Measurements from ENCODE around the gene KLHL24.
"Not testable (repeated sequence)": the region's sequence is repeated elsewhere in the genome, so short reads cannot be mapped to it uniquely, and the experiment has no call there.

Gene KLHL24

GRCh38 chr3:183636221-183637105 is 1.0 kb downstream of the KLHL24 start:
- peak; percentile 93 for DNase-seq

- DNase-seq, result no peak
Measured at GRCh38 chr3:183637106-183637486, 1.7 kb downstream of the KLHL24 start.

GRCh38 chr3:183637633-183638032 is 2.2 kb downstream of the KLHL24 start:
- DNase-seq, result not testable (repeated sequence)

- no peak for DNase-seq
Measured at GRCh38 chr3:183638101-183638852, 2.9 kb downstream of the KLHL24 start.

- not testable (repeated sequence) for DNase-seq
Measured at GRCh38 chr3:183640635-183641034, 5.2 kb downstream of the KLHL24 start.

- no peak for DNase-seq
Measured at GRCh38 chr3:183641882-183642281, 6.5 kb downstream of the KLHL24 start.

- no peak for DNase-seq
Measured at GRCh38 chr3:183644244-183644643, 8.8 kb downstream of the KLHL24 start.

- DNase-seq, result no peak
Measured at GRCh38 chr3:183645254-183645653, 9.8 kb downstream of the KLHL24 start.

GRCh38 chr3:183650554-183650953 is 15.1 kb downstream of the KLHL24 start:
- no peak for DNase-seq

- DNase-seq, result no peak
Measured at GRCh38 chr3:183653209-183654064, 18.0 kb downstream of the KLHL24 start.

- no peak for DNase-seq
Measured at GRCh38 chr3:183654727-183655126, 19.3 kb downstream of the KLHL24 start.

- no peak for DNase-seq
Measured at GRCh38 chr3:183662099-183662498, 26.7 kb downstream of the KLHL24 start.

GRCh38 chr3:183664913-183665381 is 29.5 kb downstream of the KLHL24 start:
- DNase-seq, result peak; percentile 92

GRCh38 chr3:183680061-183680460 is 44.6 kb downstream of the KLHL24 start:
- no peak for DNase-seq

GRCh38 chr3:183687705-183688104 is 52.3 kb downstream of the KLHL24 start:
- DNase-seq, result no peak

GRCh38 chr3:183688874-183689273 is 53.5 kb downstream of the KLHL24 start:
- peak; percentile 18 for DNase-seq

GRCh38 chr3:183689621-183690020 is 54.2 kb downstream of the KLHL24 start:
- not testable (repeated sequence) for DNase-seq

- DNase-seq, result no peak
Measured at GRCh38 chr3:183690402-183690995, 55.1 kb downstream of the KLHL24 start.

GRCh38 chr3:183692436-183692835 is 57.0 kb downstream of the KLHL24 start:
- no peak for DNase-seq

- no peak for DNase-seq
Measured at GRCh38 chr3:183695569-183696364, 60.3 kb downstream of the KLHL24 start.

GRCh38 chr3:183697123-183697609 is 61.7 kb downstream of the KLHL24 start:
- DNase-seq, result no peak

Data from fibroblast of skin of abdomen (primary cell).